A172 (cell line): Measurements from ENCODE around the gene CH25H. TPM values are rescaled to one million over a fixed set of nuclear protein-coding genes. Genes with fewer than 3 reads are reported as not detected.
"Not testable (repeated sequence)": the region's sequence is repeated elsewhere in the genome, so short reads cannot be mapped to it uniquely, and the experiment has no call there.

Source experiments
- DNase-seq: peaks from one replicate; pipeline ENCODE4 v3.0.0-alpha.2; 2015; ENCODE audit warnings: low spot score
- total RNA-seq: library from RNA; depleted of rRNA; stranded (reverse); fragments of >200 nt; shearing (Covaris generic); gene quantifications from 2 replicates; pipeline ENCODE4 v1.2.3, GENCODE V29; 2014; rRNA removed

Gene CH25H
- 0.09 TPM in 1 of 2 replicates, not detected in the other for total RNA-seq

- DNase-seq = peak; percentile 64
Measured at GRCh38 chr10:89207181-89207800, at the start of gene CH25H. CH25H (minus strand) TSS chr10:89207317; CDS start chr10:89207292, 25 bp downstream.

- no peak for DNase-seq
Measured at GRCh38 chr10:89256340-89256739, 49.2 kb upstream of the CH25H start.

GRCh38 chr10:89255793-89256192 lies 48.7 kb upstream of the CH25H start:
- no peak for DNase-seq

GRCh38 chr10:89255091-89255579 lies 48.0 kb upstream of the CH25H start:
- DNase-seq = not testable (repeated sequence)

- no peak for DNase-seq
Measured at GRCh38 chr10:89252225-89252585, 45.1 kb upstream of the CH25H start.

GRCh38 chr10:89251409-89252224 lies 44.5 kb upstream of the CH25H start, which contains the start of gene LIPA:
LIPA (minus strand) TSS chr10:89251775; CDS start chr10:89247648, 4,127 bp downstream.
- peak; percentile 98 for DNase-seq

GRCh38 chr10:89250865-89251408 lies 43.8 kb upstream of the CH25H start:
- DNase-seq = no peak

- DNase-seq = no peak
Measured at GRCh38 chr10:89248990-89249389, 41.9 kb upstream of the CH25H start.

GRCh38 chr10:89247623-89248022 lies 40.5 kb upstream of the CH25H start:
- DNase-seq = not testable (repeated sequence)

GRCh38 chr10:89245802-89246201 lies 38.7 kb upstream of the CH25H start:
- no peak for DNase-seq

GRCh38 chr10:89242840-89243568 lies 35.9 kb upstream of the CH25H start:
- no peak for DNase-seq

- DNase-seq = no peak
Measured at GRCh38 chr10:89242345-89242684, 35.2 kb upstream of the CH25H start.

- DNase-seq = no peak
Measured at GRCh38 chr10:89241486-89242344, 34.6 kb upstream of the CH25H start.

GRCh38 chr10:89241026-89241425 lies 33.9 kb upstream of the CH25H start:
- DNase-seq = no peak

- DNase-seq = no peak
Measured at GRCh38 chr10:89240519-89240918, 33.4 kb upstream of the CH25H start.

GRCh38 chr10:89238956-89239644 lies 32.0 kb upstream of the CH25H start:
- DNase-seq = no peak

GRCh38 chr10:89237849-89238248 lies 30.7 kb upstream of the CH25H start:
- no peak for DNase-seq

- DNase-seq = no peak
Measured at GRCh38 chr10:89236226-89236797, 29.2 kb upstream of the CH25H start.

- DNase-seq = no peak
Measured at GRCh38 chr10:89235073-89235798, 28.1 kb upstream of the CH25H start.
